Colon (tissue), 2 donors: Measurements from ENCODE around the gene IKZF2.

Experiments
- FAIRE-seq: peaks from 2 replicates; lab custom pipeline; 2012; peaks lifted over from hg19 to GRCh38; lab: Jason Lieb, UNC
- donor health status: control.
- donor health status: control.

Gene IKZF2

DNA sequence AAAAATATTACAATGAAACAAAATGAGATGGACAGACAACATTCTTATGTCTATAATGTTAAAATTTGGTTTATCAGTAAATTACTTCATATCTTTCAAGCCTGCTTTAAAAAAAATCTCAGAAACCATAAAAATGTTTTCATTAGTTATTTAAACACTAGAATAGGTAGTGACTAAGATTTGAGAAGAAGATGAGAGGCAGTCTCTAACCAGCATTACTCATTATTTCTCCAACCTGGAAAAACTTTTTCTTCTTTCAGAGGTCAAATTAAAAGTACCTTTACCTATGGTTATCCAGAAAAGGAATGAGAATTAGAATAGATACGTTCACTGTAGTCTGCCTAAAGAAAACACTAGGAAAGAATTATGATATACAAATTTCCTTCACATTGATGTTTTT lies 50.3 kb downstream of the IKZF2 start:
- peak; percentile 28 for FAIRE-seq

DNA sequence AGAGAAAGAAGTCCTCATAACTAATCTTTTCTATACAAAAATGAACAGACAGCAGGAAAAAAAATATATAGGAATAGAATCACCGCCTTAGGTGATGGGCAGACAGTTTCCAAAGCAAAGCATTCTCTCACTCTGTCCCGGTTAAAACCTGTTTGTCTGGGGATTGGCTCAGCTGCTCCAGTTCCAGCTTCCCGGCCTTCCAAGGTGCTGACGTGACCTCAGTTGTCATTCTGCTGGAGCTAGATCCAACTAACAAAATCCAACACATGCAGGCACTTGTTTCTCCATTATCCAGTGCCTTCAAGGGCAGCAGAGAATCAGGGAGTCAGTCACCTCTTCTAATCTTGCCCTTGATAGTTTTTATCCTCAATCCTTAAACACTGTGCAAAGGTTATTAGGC lies 52.8 kb downstream of the IKZF2 start:
- FAIRE-seq, result no peak

DNA sequence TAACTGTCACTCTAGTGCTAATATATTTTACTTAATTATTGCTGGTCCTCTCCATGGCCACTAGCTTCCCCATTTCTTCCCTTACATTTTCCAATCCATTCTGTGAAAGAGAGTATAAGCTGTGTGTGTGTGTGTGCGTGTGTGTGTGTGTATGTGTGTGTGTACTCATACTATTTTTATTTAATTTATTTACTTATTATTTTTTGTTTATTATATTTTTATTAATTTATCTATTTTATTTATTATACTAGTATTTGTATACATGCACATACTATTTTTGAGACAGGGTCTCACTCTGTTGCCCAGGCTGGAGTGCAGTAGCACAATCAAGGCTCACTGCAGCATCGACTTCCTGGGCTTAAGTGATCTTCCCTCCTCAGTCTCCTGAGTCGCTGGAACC lies 59.6 kb downstream of the IKZF2 start:
- FAIRE-seq, result no peak

DNA sequence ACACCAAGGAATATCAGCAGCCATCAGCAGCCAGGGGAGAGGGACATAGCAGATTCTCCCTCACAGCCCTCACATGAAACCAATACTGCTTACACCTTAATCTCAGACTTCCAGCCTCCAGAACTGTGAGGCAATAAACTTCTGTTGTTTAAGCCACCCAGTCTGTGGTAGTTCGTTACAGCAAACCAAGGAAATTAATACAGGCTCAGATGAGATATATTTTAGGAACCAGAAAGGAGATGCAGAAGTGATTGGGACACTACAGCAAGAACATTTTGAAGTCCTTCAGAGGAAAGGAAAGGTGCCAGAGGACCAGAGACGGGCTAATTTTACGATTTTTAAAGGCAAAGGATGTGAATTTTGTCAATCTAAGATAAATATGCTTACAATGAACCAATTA lies 60.6 kb downstream of the IKZF2 start:
- no peak for FAIRE-seq

DNA sequence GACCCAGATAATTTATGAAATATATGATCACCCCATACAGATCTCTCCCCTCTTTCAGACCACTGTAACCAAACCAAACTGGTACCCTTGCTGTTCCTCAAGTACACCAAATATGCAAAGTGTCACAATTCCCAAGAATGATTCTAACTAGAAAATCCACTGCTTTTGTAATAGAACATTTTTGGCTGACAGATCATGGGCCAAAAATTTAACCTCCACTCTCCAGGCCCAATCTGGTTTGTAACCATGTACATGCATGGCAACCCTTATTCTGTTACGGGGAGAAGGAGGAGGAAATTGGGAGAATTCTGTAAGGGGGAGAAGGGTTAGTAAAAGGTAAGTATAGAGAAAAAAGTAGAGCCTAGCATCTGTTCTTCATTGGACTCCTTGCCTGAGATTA lies 62.0 kb downstream of the IKZF2 start:
- no peak for FAIRE-seq

DNA sequence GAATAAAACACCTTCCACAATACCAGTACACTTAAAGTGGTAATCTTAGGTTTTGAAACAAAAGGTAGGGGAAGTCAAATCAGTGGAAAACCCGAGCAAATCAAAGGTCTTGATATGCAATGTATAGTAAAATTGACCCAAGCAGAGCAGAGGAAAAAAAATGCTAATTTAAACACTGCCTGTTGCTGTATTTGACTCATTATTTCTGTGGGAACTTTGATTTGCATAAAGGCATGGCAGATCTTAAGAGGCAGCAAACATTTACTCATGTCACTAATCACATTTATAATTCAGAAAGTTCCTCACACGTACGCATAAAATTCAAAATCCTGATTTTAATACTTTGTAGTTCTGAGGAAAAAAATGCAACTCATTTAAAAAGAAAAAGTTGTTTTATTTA lies 64.4 kb downstream of the IKZF2 start:
- FAIRE-seq, result no peak

DNA sequence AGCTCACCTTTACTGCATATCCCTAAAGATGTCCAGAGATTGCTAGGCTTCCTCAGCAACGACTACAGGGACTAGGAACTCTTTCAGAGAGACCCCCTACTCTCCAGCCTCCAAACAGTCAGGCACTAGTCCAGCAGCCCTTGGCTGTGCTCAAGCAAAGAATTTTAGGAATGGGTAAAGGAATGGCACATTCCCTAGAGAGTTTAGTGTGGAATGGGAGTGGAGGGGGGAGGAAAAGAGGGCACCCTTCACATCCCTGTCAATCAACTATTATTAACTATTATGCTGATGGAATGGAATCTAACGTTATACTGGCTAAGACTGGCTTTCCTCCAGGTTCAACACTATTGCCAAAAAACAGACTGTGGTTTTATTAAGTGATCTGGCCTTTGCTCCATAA lies 64.8 kb downstream of the IKZF2 start:
- FAIRE-seq, result no peak

DNA sequence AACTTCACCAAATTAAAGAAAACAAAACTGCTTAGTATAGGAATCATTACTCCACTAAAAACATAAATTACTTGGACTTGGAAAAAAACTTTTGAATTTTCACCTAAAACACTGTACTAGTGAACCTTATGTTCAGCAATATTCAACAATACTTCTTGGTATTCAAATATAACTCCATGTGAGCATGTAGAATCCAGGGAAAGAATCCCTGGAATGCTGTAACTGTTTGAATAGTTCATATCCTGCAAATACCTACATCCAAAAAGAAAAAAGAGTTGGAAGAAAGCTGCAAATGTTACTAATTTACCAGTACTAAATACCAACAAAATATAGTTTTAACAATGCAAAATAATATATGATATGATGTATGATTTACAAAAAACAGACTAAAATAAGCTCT lies 65.4 kb downstream of the IKZF2 start:
- no peak for FAIRE-seq

DNA sequence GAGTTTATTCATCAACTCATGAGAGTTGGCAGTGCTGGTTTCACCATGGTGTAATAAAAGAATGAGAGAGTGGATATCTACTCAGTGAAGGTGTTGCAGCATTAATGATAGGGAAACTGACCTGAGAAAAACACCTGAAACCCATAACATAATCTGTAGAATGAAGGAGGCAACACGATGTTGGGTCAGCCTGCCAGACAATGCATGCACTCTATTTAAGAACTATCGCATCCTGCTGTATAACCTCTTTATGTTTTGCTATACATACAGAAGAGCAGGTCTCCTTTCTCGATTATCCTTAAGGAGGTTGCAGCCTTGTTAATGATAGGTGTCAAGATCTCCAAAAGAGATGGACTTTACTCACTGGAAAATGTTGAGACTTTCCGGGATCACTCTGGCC lies 65.9 kb downstream of the IKZF2 start:
- no peak for FAIRE-seq

DNA sequence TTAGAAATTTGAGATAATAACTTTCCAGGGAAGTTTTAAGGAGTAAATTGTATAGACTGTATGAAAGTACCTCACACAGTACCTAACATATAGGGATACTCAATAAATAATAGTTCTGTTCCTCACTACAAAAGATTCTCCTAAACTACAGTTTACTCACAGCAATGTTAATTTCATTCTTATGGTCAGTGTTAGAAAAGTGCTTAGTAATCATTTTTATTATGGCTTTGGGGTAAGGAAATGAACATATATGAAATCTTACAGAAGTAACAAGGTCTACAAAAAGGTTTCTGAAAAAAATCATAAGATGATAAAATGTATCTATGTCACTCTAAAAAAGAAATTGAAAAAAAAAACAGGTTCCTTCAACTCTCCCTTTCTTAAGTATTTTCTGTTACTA lies 67.2 kb downstream of the IKZF2 start:
- FAIRE-seq, result no peak

DNA sequence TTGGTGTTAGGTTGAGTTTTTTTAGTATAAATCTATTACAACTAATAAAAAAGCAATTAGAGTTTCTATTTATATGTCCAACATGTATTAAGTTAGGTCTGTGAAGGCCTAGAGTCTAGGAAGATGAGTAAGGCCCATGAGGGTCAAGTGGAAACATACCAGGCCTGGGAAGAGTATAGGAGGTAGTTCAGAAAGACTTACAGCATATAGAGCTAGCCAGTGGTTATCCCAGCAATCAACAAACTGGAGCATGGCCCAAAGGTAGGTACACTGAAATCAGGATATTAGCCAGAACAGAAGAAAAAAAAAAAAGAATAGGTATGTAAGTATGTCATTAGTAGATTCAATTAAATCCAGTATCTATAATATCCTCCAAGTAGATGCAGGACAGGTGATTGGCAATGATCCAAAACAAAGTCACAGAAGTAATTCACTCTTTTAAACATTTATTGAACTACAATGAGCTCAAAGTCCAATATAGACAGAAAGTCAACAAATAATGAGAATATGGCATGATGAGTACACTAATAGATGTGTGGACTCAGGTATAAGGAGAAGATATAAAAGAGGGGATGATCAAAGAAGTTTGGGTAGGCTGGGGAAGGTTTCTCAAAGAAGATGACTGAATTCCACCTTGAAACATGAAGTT lies 70.3 kb downstream of the IKZF2 start:
- FAIRE-seq, result peak; percentile 33

DNA sequence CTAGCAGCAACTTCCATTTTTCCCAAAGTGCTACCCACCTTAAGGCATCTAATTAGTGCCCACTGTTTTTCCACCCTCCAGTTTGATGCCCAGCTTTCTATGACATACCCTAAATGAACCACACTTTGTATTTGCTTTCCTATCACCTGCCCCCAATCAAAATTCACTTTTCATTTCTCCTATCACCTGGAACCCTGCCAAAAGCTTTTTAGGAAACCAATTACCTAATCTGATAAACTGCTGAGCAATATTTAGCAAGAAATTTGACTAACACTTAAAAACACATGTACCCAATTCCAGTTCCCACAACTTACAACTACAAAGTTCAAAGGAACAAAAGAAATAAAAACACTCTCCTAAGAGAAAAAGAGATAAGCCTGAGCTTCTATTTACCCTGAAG lies 71.7 kb downstream of the IKZF2 start:
- FAIRE-seq, result no peak

DNA sequence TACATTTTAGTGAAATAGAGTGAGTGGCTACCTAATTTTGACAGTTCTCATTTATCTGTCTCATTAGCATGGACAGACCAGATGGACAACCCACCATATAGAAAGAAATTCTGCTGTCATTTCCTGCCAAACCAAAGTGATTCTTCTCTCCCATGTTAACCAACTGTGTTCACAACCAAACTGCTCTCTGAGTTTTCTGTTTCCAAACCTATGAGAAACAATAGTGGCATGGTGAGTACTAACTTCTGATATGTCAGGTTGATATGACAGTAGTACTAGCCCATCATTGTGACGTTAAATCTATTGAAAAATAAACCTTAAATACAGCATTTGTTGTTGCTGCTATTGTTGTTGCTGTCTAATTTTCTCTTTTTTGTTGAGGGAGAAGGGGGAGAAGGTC lies 72.7 kb downstream of the IKZF2 start:
- FAIRE-seq, result no peak

DNA sequence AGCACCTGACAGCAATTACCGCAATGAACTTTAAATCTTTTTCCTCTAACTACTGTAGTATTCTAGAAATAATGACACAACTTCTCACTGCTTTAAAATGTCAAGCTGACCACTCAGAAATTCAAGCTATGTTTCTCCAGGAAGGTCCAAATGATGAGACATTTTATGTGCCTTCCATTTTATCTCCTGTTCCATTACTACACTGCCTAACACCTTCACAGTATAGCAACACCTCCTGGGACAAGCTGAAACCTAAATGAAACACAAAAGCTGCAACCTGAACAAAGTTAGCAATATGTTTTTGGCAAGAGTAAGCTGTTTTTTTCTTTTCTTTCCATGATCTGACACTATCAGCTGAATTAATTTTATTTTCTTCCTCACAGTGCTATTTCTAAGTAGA lies 81.9 kb downstream of the IKZF2 start:
- FAIRE-seq, result no peak

DNA sequence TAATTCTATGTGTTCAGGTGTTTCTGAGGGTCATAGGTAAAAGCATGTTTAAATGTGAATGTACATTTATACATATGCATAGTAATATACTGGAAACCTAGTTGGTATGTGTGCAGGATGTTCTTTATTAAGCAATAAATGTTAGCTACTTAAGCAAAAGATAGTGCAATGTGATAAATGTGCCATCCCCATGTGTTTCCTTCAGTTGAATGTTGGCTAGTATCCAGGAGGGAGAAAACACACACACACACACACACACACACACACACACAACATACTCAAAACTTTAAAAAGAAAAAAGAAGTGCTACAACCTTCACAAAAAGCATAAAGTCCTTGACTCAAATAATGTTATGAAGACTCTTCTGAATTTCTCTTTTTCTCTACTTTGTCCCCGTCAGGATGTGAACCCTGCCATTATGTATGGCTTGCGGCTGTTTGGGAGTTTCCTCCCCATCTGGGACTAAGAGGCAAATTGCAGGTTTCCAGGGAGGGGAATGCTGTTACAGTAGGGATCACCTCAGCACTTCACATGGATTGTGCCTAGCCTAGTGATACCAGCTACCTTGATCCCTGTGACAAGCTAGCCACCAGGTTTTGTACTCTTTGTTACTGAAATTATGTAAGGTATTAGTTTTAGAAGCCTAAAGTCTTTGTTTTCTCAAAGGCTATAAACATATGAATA lies 82.6 kb downstream of the IKZF2 start:
- no peak for FAIRE-seq

DNA sequence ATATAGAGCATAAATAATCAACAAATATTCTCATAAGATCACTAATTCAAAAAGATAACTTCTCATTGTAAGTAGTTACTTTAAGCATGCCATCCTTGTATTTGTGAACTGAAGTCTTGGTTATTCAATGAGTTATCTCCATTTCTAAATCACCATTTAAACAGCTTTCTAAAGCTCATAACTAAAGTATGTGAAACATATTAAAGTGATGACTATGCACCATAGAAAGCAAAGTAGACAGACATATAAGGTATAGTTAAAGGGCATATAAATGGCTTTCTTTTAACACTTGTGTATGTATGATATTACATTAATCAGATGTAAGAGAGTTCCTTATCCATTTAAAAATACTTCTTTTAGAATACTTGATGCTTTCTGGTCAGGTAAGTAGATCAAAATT lies 83.5 kb downstream of the IKZF2 start:
- FAIRE-seq, result no peak

DNA sequence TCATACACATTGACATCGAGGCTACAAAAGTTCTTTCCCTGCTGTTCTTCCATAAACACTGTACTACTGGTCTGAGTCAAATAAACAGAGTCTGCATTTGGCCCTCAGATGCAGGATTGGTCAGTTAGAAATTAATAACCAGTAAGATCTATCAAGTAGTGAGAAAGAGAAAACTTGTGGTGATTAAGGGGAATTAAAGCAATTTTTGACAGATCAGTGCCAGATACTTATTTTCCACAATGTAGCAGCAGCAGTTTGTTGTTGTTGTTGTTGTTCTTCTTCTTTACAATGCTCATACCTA lies 85.0 kb downstream of the IKZF2 start:
- no peak for FAIRE-seq

DNA sequence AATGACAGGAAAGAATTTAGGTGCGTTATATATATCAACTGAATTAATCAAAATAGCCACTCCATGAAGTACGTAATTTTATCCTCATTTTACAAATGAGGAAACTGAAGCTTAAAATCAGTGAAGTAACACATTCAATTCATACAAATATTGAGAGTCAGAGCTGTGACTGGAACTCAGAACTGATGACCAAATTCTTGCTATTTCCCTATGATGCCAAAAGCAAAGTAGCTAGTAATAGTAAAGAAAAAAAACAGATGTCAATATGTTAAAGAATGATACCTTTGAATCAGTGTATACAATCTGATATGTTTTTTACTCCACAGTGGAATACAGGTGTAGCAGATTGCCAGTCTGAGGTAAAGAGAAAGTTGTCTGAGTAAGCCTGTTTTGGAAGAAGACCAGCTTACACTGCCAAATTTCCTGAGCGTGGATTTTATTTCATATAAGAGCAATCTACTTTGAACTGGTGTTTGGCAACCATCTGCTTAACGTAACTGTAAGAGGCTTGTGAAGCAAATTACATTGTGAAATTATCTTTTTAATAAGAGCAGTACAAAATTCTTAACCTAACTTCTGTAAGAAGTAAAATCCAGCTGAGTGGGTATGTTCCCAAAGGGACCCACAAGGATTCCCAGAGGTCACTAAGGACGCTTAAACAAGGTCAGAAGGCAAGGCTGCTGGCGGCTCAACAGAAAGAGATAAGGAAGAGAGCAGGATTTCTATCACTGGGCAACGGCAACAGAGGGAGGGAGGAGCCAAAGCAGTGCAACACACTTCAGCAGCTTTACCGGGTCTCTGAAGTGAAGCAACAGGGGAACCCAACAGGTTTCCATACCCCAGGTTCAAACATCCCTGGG lies 85.6 kb downstream of the IKZF2 start:
- FAIRE-seq, result no peak

DNA sequence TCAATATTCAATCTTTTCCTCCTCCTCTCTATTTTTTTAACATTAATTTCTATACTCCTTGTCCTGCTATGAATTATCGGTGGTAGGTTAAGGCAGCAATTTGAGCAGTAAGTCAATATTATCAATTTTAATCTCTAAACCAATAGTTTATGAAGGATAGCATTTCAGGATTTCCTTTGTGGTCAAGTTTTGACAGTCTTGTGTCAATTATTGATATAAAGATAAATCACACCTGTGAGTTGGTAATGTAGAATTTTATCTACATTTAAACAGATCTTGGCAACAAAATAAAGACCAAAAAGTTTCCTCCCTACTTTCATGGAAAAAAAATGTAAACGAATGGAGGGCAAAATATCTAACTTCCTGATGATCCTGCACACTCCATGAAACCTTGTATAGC lies 87.3 kb downstream of the IKZF2 start:
- no peak for FAIRE-seq

DNA sequence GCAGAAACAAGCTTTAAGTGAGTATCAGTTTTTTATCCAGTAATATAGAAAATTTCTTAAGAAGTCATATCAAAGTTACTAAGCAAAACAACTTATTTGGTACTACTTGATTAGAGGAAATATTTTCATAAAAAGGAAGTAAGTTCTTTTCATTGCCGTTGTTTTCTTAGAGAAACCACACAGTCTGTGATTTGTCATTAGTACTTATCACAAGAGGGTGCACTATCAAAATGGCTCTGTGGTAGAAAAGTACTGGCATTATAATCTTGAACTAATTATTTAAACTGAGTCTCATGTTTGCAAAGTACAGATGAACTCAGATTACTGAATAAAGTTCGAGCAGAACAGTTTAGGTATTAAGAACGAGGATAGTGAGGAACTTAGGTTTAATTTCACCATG lies 93.4 kb downstream of the IKZF2 start:
- FAIRE-seq, result no peak

DNA sequence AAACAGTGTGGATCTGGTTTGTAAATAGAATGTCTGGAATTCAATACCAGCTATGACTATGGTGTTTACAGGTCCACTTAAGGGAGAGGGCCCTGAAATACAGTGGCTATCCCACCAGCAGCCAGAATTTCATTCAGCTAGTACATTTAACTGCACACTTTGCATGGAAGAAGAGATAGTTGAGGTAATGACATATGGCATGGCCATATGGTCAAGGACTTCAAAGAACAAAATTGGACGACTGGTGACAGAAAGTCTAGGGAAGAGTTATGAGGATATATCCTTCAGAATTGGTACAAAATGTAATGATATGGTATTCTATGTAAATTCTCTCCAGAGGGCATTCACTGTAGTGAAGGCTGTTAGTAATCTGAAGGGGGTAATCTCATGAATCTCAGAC lies 105.0 kb downstream of the IKZF2 start:
- FAIRE-seq, result no peak

DNA sequence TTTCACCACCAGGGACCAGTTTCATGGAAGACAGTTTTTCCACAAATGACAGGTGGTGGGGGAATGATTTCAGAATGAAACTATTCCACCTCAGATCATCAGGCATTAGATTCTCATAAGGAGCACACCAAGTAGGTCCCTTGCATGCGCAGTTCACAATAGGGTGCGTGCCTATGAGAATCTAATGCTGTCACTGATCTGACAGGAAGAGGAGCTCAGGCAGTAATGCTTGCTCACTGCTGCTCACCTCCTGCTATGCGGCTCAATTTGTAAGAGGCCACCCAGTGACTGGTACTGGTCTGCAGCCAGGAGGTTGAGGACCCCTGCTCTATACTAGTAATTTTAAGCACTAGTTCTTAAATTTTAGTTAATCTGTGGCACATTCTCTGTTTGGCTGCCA lies 107.8 kb downstream of the IKZF2 start:
- no peak for FAIRE-seq

DNA sequence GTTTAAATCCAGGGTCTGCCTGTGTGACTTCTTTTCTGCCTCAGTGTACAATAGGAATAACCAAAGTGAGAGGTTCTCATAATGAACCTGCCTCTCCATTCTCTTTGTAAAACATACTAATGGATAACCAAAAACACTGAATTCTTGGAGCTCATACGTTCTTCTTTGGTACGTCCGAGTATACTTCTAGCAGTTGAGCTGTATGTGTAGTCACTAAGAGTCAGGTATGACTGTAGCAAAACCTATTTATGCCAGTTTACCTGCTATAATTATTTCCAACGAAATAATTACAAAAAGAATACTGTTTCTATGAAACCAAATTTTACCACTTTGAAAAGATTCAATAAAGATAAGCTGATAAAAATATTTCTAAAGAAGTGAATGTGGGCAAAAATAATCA lies 109.2 kb downstream of the IKZF2 start:
- FAIRE-seq, result no peak

DNA sequence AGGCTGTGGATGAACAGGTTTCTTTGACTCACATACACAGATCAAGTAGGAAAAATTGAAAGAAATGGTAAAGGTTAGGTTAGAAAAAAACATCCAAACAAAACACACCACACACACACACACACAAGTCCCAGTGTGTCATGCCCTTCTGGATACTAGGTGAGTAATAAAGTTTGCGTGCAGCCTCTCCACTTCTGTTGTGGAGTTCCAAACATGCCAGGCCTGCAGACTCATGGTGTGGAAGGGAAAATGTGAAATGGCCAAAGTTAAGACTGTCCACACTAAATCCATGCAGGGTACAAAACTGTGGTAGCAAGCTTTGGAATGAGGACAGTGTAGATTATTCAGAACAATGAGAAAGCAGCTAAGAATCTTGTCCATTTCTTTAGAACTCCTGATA lies 114.6 kb downstream of the IKZF2 start:
- FAIRE-seq, result no peak
